HG02870 (cell line): ENCODE results near the gene KEAP1.
A peak's percentile ranks its signal among the peaks of the same experiment; 100 is the strongest.

Experiments
- ATAC-seq: cut with Tn5 transposase; IDR thresholded peaks from one replicate; pipeline ENCODE4 v1.9.1; 2021; ENCODE audit warnings: mild to moderate bottlenecking, moderate library complexity; ENCODE audit not compliant: unreplicated experiment

The KEAP1 gene

DNA sequence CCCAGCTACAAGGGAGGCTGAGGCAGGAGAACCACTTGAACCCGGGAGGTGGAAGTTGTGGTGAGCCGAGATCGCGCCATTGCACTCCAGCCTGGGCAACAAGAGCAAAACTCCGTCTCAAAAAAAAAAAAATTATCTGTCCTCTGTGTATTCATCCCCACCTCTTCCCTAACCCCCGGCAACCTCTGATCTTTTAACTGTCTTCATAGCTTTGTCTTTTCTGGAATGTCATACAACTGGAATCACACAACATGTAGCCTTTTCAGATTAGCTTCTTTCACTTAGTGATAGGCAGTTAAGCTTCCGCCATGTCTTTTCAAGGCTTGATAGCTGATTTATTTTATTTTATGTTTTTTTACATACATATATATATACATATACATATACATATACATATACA lies 22.5 kb upstream of the KEAP1 start:
- ATAC-seq: no peak

- ATAC-seq: no peak
Observed at GRCh38 chr19:10523135-10523636, 20.0 kb upstream of the KEAP1 start.

- no peak for ATAC-seq
Observed at GRCh38 chr19:10521461-10522171, 18.5 kb upstream of the KEAP1 start.

DNA sequence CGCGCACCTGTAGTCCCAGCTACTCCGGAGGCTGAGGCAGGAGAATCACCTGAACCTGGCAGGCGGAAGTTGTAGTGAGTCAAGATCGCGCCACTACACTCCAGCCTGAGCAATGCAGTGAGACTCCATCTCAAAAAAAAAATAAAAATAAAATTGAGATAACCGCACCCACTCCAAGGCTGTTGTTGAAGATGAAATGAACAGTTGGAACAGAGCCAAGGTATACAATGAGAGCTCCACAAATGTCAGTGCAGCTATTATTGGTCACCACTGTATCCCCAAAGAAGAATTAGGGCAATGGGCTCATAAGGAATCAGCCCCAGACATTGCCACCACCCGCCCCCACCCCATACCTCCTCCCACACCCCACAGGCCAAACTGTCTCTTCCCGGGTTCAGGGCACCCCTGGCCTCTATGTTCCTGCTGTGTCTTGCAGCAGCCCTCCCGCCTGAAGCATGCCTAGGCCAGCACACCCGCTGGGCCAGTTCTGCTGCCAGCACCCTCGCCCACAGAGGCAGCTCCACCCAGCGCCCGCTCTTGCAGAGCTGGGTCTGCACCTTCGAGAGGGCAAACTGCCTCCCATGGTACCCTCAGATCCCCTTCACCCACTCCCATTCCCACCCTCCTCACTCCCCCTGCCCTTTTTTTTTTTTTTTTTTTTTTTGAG lies 17.6 kb upstream of the KEAP1 start:
- no peak for ATAC-seq

GRCh38 chr19:10519421-10519820 lies 16.3 kb upstream of the KEAP1 start:
- ATAC-seq: no peak

GRCh38 chr19:10518444-10519361 lies 15.5 kb upstream of the KEAP1 start:
- ATAC-seq: no peak

GRCh38 chr19:10517760-10518443 lies 14.7 kb upstream of the KEAP1 start:
- no peak for ATAC-seq

GRCh38 chr19:10517361-10517759 lies 14.2 kb upstream of the KEAP1 start, which contains the start of gene S1PR5:
TSS of gene S1PR5 (minus strand) at chr19:10517447. CDS start at chr19:10515011, 2,436 bp downstream.
- ATAC-seq: no peak

DNA sequence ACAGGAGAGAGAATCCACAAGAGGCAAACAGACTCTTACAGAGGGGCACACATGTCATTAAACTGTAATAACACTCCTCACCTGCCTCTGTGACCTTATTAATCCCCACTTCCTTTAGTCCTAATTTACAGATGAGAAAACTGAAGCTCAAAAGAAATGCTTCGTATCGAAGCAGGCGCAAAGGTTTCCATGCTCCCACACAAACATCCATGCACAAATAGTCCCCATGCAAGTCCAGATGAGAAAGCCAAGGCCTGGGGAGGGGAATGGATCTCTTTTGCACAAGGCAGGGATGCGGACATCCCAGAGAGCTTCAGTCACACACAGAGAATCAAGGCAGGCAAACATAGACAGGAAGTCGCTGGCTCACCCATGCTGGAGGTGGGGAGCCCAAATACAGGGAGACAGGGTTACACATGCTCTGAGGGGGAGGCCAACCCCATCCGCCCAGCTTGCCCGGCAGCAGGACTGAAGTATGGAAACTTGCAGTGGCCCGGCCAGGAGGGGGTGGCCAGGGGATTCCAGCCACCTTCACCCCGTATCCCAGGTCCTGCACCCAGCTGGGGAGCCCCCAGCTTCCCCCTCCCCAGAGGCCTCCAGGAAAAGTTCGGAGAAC lies 13.6 kb upstream of the KEAP1 start:
- no peak for ATAC-seq

DNA sequence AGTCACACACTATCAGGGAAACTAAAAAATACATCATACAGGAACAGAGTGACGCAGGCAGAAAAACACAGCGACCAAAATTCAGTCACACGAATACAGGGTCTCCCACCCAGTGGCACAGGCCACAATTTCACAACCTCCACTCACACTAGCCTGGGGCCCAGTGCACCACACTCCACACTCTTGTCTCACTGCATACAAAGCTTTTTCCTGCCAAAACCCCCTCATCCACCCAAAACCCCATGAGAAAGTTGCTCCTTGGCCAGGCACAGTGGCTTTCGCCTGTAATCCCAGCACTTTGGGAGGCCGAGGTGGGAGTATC lies 12.9 kb upstream of the KEAP1 start:
- no peak for ATAC-seq

DNA sequence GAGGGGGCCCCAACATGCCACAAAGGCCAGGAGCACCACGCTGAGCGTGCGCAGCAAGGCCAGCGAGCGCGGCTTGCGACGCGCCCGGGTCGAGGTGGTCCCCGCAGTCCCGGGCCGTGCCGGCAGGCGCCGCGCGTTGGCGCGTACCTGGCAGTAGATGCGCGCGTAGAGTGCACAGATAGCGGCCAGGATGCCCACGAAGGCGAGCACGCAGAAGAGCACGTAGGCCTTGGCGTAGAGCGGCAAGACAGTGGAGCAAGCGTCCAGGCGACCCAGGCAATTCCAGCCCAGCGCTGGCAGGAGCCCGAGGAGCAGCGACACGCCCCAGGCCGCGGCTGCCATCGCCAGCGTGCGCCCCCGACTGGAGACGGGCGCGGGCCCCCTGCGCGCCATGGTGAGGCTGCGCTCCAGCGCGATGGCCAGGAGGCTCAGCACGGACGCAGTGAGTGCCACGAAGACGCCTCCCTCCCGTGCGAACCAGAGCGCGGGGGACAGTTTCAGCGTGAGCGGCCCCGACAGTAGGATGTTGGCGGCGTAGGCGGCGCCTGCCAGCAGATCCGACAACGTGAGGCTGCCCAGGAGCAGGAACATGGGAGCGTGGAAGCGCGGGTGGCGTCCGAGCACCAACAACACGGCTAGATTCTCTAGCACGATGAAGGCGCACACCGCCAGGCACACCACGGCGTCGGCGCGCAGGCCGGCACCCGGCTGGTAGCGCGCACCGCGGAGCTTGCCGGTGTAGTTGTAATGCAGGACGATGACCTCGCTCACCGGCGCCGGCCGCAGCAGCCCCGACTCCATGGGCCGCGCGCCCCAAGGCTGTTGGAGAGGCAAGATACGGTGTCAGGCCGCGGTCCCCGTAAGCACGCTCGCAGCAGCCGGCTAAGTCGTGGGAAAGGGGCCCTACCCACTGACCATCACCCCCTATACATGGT lies 11.3 kb upstream of the KEAP1 start:
- no peak for ATAC-seq

DNA sequence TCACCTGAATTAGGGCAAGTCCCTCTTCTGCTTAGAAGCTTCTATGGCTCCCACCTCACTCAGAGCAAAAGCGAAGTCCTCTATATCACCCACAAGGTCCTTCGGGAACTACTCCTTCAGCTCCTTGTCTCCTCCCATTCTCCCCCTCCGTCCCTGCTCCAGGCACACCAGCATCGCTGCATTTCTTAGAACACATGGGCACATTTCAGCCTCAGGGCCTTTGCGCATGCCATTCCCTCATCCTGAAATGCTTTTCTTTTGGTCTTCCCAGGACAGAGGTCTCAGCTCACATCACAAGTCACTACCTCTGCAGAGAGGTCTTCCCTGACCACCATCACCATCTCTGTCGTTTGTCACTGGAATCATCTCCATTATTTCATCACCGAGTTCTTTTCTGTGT lies 10.1 kb upstream of the KEAP1 start:
- no peak for ATAC-seq

- no peak for ATAC-seq
Observed at GRCh38 chr19:10510301-10510802, 7.2 kb upstream of the KEAP1 start.

DNA sequence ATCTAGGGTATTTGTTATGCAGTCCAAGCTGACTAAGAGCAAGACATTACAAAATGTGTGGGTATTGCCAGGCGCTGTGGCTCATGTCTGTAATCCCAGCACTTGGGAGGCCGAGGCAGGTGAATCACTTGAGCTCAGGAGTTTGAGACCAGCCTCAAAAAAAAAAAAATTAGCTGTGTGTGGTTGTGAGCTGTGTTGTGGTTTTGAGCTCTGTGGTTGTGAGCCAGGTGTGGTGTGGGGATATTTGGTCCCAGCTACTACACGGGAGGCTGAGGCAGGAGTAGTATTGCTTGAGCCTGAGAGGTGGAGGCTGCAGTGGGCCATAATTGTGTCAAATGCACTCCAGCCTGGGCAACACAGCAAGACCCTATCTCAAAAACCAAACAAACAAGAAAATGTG lies 5.6 kb upstream of the KEAP1 start:
- ATAC-seq: no peak

GRCh38 chr19:10508036-10508435 lies 4.9 kb upstream of the KEAP1 start:
- no peak for ATAC-seq

GRCh38 chr19:10505583-10506229 lies 2.5 kb upstream of the KEAP1 start:
- no peak for ATAC-seq

- peak; percentile 87 for ATAC-seq
Observed at GRCh38 chr19:10502524-10503001, 593 bp downstream of the KEAP1 start.

GRCh38 chr19:10501971-10502523 lies 1.1 kb downstream of the KEAP1 start:
- ATAC-seq: peak; percentile 27
